SK-N-SH treated with all-trans-retinoic acid at 6 μM for 48 hours (cell line): Measurements from ENCODE around the gene ZNF281.

Source experiments
- ESRRG ChIP-seq: fragments of 250-450 bp; sonication (Bioruptor Pico); IDR thresholded peaks from 2 replicates; pipeline ENCODE4 v1.6.1; 2021; ENCODE audit warnings: mild to moderate bottlenecking
- ISL1 ChIP-seq: fragments of 250-450 bp; sonication (Bioruptor Pico); IDR thresholded peaks from 2 replicates; pipeline ENCODE4 v2.1.2; 2022; ENCODE audit warnings: mild to moderate bottlenecking, moderate library complexity
- PPARA ChIP-seq: fragments of 250-450 bp; sonication (Bioruptor Pico); IDR thresholded peaks from 2 replicates; pipeline ENCODE4 v1.5.0; 2020; ENCODE audit warnings: mild to moderate bottlenecking, borderline replicate concordance
- RARB ChIP-seq: fragments of 250-450 bp; sonication (Bioruptor Pico); IDR thresholded peaks from 2 replicates; pipeline ENCODE4 v1.8.0; 2021; ENCODE audit warnings: mild to moderate bottlenecking, moderate library complexity
- SNAI2 ChIP-seq: fragments of 250-450 bp; sonication (Bioruptor Pico); IDR thresholded peaks from 2 replicates; pipeline ENCODE4 v1.5.0; 2020; ENCODE audit warnings: mild to moderate bottlenecking, moderate library complexity
- ZFP3 ChIP-seq: fragments of 250-450 bp; sonication (Bioruptor Pico); IDR thresholded peaks from 2 replicates; pipeline ENCODE4 v1.5.0; 2020; ENCODE audit warnings: mild to moderate bottlenecking, moderate library complexity
- ZNF565 ChIP-seq: fragments of 450-650 bp; formaldehyde crosslinking; conservative IDR thresholded peaks from 2 replicates; pipeline ENCODE4 v1.5.0; 2020; ENCODE audit warnings: low read depth, mild to moderate bottlenecking, moderate library complexity

GRCh38 chr1:200401263-200401662 is 8.6 kb downstream of the ZNF281 start:
- no peak for TF ChIP-seq ESRRG (CRISPR knock-in tag)
- TF ChIP-seq ZNF565 (CRISPR knock-in tag), result no peak
- TF ChIP-seq ZFP3 (CRISPR knock-in tag), result no peak
- TF ChIP-seq RARB, result no peak
- TF ChIP-seq SNAI2 (CRISPR knock-in tag), result no peak
- TF ChIP-seq ISL1 (CRISPR knock-in tag), result no peak
- no peak for TF ChIP-seq PPARA (CRISPR knock-in tag)
